DMS 273 (cell line): Measurements from ENCODE around the gene PRKCZ.

Experiments used
- DNase-seq: peaks from one replicate; lab custom pipeline; 2025; ENCODE audit not compliant: unreplicated experiment; lab: John Stamatoyannopoulos, UW

PRKCZ gene

GRCh38 chr1:2154022-2154421 is 103.8 kb downstream of the PRKCZ start:
- DNase-seq, result no peak

- DNase-seq, result no peak
Observed at GRCh38 chr1:2155147-2155598, 105.0 kb downstream of the PRKCZ start.

- no peak for DNase-seq
Observed at GRCh38 chr1:2155788-2156187, 105.6 kb downstream of the PRKCZ start.

- no peak for DNase-seq
Observed at GRCh38 chr1:2156866-2157265, 106.7 kb downstream of the PRKCZ start.

- DNase-seq, result no peak
Observed at GRCh38 chr1:2157856-2158255, 107.6 kb downstream of the PRKCZ start.

GRCh38 chr1:2158272-2158671 is 108.1 kb downstream of the PRKCZ start:
- no peak for DNase-seq

- no peak for DNase-seq
Observed at GRCh38 chr1:2159124-2159523, 108.9 kb downstream of the PRKCZ start.

- DNase-seq, result no peak
Observed at GRCh38 chr1:2160451-2161300, 110.5 kb downstream of the PRKCZ start.

GRCh38 chr1:2163205-2163604 is 113.0 kb downstream of the PRKCZ start:
- DNase-seq, result no peak

- DNase-seq, result no peak
Observed at GRCh38 chr1:2165646-2166045, 115.4 kb downstream of the PRKCZ start.

- DNase-seq, result no peak
Observed at GRCh38 chr1:2166254-2166653, 116.0 kb downstream of the PRKCZ start.

GRCh38 chr1:2166695-2167094 is 116.5 kb downstream of the PRKCZ start:
- DNase-seq, result no peak

GRCh38 chr1:2168090-2168489 is 117.9 kb downstream of the PRKCZ start:
- DNase-seq, result no peak

GRCh38 chr1:2168535-2168934 is 118.3 kb downstream of the PRKCZ start:
- DNase-seq, result no peak

GRCh38 chr1:2169200-2169836 is 119.1 kb downstream of the PRKCZ start:
- DNase-seq, result no peak

- DNase-seq, result no peak
Observed at GRCh38 chr1:2170211-2170610, 120.0 kb downstream of the PRKCZ start.

- DNase-seq, result no peak
Observed at GRCh38 chr1:2172012-2172411, 121.8 kb downstream of the PRKCZ start.

GRCh38 chr1:2172551-2173146 is 122.4 kb downstream of the PRKCZ start:
- no peak for DNase-seq

- no peak for DNase-seq
Observed at GRCh38 chr1:2173546-2174347, 123.5 kb downstream of the PRKCZ start.

- peak; percentile 85 for DNase-seq
Observed at GRCh38 chr1:2174348-2175054, 124.3 kb downstream of the PRKCZ start.

GRCh38 chr1:2175055-2175414 is 124.8 kb downstream of the PRKCZ start:
- no peak for DNase-seq
